Measurements from ENCODE around the gene LRIG1. TPM values are rescaled to one million over a fixed set of nuclear protein-coding genes. Genes with fewer than 3 reads are reported as not detected.

Gene LRIG1
- total RNA-seq, 3 donors from 2014 or later, result 66.1 to 227 (median 131) TPM

- Histone ChIP-seq H3K4me1 (peaks cover 0 to 15% of the 10 kb centered on the region in 2 donors), H3K27ac (peak overlapping the region; percentile 76 to 93), H3K9me3 (no peaks in the 10 kb centered on the region), H3K36me3 (no peaks in the 10 kb centered on the region), H3K27me3 (no peaks in the 10 kb centered on the region), H3K4me3 (peak overlapping the region in 2 of 3 donors; percentile 96 to 99)
- DNase-seq (ENCODE audit: low spot score in 2 of 2), result no peak
- intact Hi-C loops (cut with DNase I; ENCODE audit: low total_unique reads), result no loop called here
- TF ChIP-seq POLR2AphosphoS5 (IDR thresholded peaks at IDR 0.05) (no peak), CTCF (IDR thresholded peaks at IDR 0.05) (no peak)
Measured at GRCh38 chr3:66497288-66497984, 3.4 kb downstream of the LRIG1 start.

DNA sequence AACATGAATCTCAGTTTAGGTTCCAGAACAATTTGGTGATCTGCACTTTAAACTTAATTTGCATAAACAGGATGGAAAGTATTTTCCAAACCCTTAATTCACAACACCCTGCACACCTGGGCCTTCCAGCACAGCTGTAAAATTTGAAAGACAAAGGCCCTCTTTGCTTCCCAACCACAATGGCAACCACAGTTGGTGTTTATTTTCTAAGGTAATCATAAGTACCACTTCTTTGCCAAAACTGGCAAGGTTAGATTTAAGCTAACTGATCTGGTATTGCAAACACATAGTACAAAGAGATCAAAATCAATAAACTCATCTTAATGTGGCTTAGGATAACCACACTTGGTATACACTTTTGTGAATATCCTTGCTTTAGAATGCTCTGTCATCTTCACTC is 4.1 kb downstream of the LRIG1 start:
- TF ChIP-seq CTCF (IDR thresholded peaks at IDR 0.05) (no peak), POLR2AphosphoS5 (IDR thresholded peaks at IDR 0.05) (no peak), POLR2A (IDR thresholded peaks at IDR 0.05) (no peak)
- H3K4me1 ChIP-seq, result peaks cover 0 to 15% of the 10 kb centered on the region in 2 donors

GRCh38 chr3:66496301-66496700 is 4.5 kb downstream of the LRIG1 start:
- Histone ChIP-seq H3K4me3 (peak overlapping the region in 2 of 3 donors; percentile 5 to 99), H3K27ac (peak overlapping the region; percentile 76 to 93), H3K27me3 (no peaks in the 10 kb centered on the region), H3K36me3 (no peaks in the 10 kb centered on the region), H3K9me3 (no peaks in the 10 kb centered on the region), H3K4me1 (peaks cover 0 to 19% of the 10 kb centered on the region in 2 donors)
- intact Hi-C loops (cut with DNase I; ENCODE audit: low total_unique reads), result no loop called here
- DNase-seq (ENCODE audit: low spot score in 2 of 2), result no peak
- TF ChIP-seq CTCF (IDR thresholded peaks at IDR 0.05) (no peak), POLR2AphosphoS5 (IDR thresholded peaks at IDR 0.05) (no peak), POLR2A (IDR thresholded peaks at IDR 0.05) (no peak)

More for the DNA sequence above, 4.1 kb downstream of the LRIG1 start:
- peak overlapping the region; percentile 76 to 93 for H3K27ac ChIP-seq
- H3K9me3 ChIP-seq, result no peaks in the 10 kb centered on the region
- H3K27me3 ChIP-seq, result no peaks in the 10 kb centered on the region
- no peak for DNase-seq (ENCODE audit: low spot score in 2 of 2)
- intact Hi-C loops (cut with DNase I; ENCODE audit: low total_unique reads), result no loop called here
- H3K4me3 ChIP-seq, result peak overlapping the region in 2 of 3 donors; percentile 5 to 99
- no peaks in the 10 kb centered on the region for H3K36me3 ChIP-seq

GRCh38 chr3:66495668-66496045 is 5.2 kb downstream of the LRIG1 start:
- peak overlapping the region in 1 of 3 donors; percentile 99 for H3K4me3 ChIP-seq
- H3K27ac ChIP-seq, result peak overlapping the region; percentile 76 to 93

More at GRCh38 chr3:66495668-66496045, 5.2 kb downstream of the LRIG1 start:
- Histone ChIP-seq H3K27me3 (no peaks in the 10 kb centered on the region), H3K36me3 (no peaks in the 10 kb centered on the region), H3K4me1 (peaks cover 0 to 26% of the 10 kb centered on the region in 2 donors), H3K9me3 (no peaks in the 10 kb centered on the region)
- TF ChIP-seq CTCF (IDR thresholded peaks at IDR 0.05), result no peak
- no peak for DNase-seq (ENCODE audit: low spot score in 2 of 2)
- intact Hi-C loops (cut with DNase I; ENCODE audit: low total_unique reads), result no loop called here

All from breast epithelium (tissue), 4 donors.